ENCODE results near the gene TNFRSF18.

DNA sequence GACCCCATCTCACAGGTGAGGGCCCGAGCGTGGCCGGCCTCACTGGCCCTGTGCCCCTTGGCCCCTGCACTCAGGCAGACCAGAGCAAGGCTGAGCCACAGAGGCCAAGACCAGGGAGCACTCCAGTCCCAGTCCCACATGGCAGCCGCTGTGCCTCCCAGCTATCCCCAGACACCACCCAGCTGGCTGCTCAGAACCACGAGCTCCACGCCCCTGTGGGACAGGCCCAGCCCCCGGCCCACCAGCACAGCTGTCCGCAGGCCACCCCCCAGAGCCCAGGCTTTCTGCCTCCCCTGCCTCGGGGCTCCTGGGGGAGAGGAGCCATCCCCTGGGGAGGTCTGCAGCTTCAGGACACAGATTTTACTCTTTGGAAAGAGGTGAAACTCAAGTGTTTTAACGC lies 49.2 kb upstream of the TNFRSF18 start:
- TF ChIP-seq, protein P1, sequence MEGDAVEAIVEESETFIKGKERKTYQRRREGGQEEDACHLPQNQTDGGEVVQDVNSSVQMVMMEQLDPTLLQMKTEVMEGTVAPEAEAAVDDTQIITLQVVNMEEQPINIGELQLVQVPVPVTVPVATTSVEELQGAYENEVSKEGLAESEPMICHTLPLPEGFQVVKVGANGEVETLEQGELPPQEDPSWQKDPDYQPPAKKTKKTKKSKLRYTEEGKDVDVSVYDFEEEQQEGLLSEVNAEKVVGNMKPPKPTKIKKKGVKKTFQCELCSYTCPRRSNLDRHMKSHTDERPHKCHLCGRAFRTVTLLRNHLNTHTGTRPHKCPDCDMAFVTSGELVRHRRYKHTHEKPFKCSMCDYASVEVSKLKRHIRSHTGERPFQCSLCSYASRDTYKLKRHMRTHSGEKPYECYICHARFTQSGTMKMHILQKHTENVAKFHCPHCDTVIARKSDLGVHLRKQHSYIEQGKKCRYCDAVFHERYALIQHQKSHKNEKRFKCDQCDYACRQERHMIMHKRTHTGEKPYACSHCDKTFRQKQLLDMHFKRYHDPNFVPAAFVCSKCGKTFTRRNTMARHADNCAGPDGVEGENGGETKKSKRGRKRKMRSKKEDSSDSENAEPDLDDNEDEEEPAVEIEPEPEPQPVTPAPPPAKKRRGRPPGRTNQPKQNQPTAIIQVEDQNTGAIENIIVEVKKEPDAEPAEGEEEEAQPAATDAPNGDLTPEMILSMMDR (IDR thresholded peaks at IDR 0.05; ENCODE audit: borderline replicate concordance, extremely low read depth, low read length, poor library complexity, severe bottlenecking) = no peak
- no peak for TF ChIP-seq EZH2 (IDR thresholded peaks at IDR 0.05; ENCODE audit: borderline replicate concordance, low read depth, low read length, severe bottlenecking)
